LNCaP clone FGC (cell line): ENCODE results near the gene YES1.
"Not testable (repeated sequence)": the region's sequence is repeated elsewhere in the genome, so short reads cannot be mapped to it uniquely, and the experiment has no call there.

Experiments
- DNase-seq: peaks from one replicate; pipeline ENCODE4 v3.0.0-alpha.2; 2011; ENCODE audit warnings: low read depth
- H3K4me3 ChIP-seq: 2 replicates; pipeline ENCODE4 v1.5.1; 2011; ENCODE audit warnings: mild to moderate bottlenecking, low read depth, low read length, control low read depth
- CTCF ChIP-seq: IDR thresholded peaks from 2 replicates; pipeline ENCODE4 v1.5.1; 2012; ENCODE audit warnings: mild to moderate bottlenecking; ENCODE audit not compliant: control insufficient read depth, insufficient read depth; ENCODE audit errors: extremely low read depth

Gene YES1

GRCh38 chr18:785242-785641 is 26.8 kb downstream of the YES1 start:
- no peak overlapping the region for H3K4me3 ChIP-seq
- TF ChIP-seq CTCF, result no peak
- DNase-seq, result no peak

DNA sequence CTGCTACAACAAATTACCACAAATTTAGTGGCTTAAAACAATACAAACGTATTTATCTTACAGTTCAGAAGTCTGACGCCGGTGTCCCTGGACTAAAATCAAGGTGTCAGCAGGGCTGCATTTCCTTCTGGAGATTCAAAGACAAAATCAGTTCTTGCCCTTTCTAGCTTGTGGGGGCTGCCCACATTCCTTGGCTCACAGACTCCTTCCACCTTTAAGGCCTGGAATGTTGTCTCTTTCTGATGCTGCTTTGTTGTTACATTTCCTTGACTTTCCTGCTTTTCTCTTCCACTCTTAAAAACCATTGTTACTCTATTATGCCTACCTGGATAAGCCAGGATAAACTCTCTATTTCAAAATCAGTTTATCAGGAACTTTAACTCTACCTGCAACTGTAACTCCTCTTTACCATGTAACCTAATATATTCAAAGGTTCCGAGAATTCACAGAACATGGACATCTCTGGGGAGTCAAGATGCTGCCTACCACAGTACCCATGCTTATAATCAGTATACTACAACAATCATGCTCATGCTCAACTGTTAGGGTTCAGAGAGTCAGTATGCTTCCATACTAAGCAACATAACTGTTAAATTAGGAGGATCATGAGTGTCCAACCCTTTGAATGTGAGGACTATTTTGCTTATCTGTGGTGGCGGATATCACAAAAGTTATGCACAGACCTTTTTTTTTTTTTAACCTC is 27.4 kb downstream of the YES1 start:
- no peak overlapping the region for H3K4me3 ChIP-seq

DNA sequence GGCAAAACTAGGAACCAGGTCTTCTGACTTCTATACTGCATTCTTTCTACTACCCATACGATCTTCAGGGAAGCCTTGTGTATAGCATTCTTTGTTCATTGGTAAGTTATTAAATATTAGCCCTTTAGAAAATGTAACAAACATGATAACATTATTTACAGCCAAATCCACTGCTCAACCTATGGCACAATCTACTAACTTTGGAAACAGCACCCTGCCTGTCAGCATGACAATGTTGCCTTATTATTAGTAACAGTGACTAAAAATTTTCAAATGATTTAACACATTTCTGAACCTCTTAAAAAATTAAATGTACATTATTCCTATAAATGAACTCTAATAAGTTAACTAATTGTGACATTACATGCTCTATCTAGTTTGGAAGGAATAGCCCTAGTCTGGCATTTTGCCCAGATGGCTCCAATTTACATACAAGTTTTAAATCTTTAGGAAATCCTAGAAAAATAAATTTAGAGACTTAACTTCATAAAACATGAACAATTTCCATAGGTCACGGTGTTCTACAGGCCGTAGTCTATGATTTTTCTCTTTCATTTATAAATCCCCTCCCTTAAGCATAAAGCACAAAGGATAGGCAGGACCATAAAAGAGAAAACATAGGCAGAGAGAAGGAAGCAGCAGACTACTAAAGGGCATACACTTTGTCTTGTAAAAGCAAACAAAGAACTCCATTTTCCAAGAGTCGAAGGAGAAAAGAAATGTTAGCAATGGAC is 33.7 kb downstream of the YES1 start:
- no peak for DNase-seq
- no peak for TF ChIP-seq CTCF
- H3K4me3 ChIP-seq, result no peak overlapping the region

More for the DNA sequence above, 27.4 kb downstream of the YES1 start:
- TF ChIP-seq CTCF, result no peak
- DNase-seq, result no peak

- no peak overlapping the region for H3K4me3 ChIP-seq
- TF ChIP-seq CTCF, result no peak
- no peak for DNase-seq
Measured at GRCh38 chr18:777021-777420, 35.0 kb downstream of the YES1 start.

DNA sequence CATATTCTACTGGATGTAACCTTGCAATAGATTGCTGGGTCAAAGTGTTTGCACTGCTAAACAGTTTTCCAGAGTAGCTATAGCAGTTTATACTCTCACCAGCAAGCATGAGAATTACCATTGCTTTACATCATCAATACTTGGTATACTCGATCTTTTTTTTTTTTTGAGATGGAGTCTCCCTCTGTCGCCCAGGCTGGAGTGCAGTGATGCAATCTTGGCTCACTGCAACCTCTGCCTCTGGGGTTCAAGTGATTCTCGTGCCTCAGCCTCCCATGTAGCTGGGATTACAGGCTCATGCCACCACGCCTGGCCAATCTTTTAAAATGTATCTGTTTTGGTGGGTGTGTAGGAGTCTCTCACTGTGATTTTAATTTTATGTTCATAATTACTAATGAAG is 36.0 kb downstream of the YES1 start:
- not testable (repeated sequence) for H3K4me3 ChIP-seq, DNase-seq

GRCh38 chr18:774811-775210 is 37.2 kb downstream of the YES1 start:
- no peak for TF ChIP-seq CTCF
- no peak for DNase-seq

GRCh38 chr18:773980-774624 is 37.9 kb downstream of the YES1 start:
- H3K4me3 ChIP-seq, result no peak overlapping the region
- TF ChIP-seq CTCF, result no peak
- DNase-seq, result no peak

More at GRCh38 chr18:774811-775210, 37.2 kb downstream of the YES1 start:
- no peak overlapping the region for H3K4me3 ChIP-seq
